Uterus (tissue), 4 donors: ENCODE results near the gene HNRNPC. TPM values are rescaled to one million over a fixed set of nuclear protein-coding genes. Genes with fewer than 3 reads are reported as not detected.
A peak's percentile ranks its signal among the peaks of the same experiment; 100 is the strongest.

Experiments
- DNase-seq, 2 donors: peaks; one replicate each; pipeline ENCODE4 v3.0.0-alpha.2; 2019 to 2020
- H3K27ac ChIP-seq, 2 donors: fragments of 200-600 bp; sonication (generic); 1 replicate in 1 of 2; 2 replicates in 1 of 2; pipeline ENCODE4 v1.5.1; 2016 to 2018
- H3K27me3 ChIP-seq, 2 donors: fragments of 200-600 bp; sonication (generic); one replicate each; pipeline ENCODE4 v1.5.1; 2018 to 2019; ENCODE audit warnings: control low read depth in 1 of 2
- H3K36me3 ChIP-seq, 2 donors: fragments of 200-600 bp; sonication (generic); one replicate each; pipeline ENCODE4 v1.5.1; 2019; ENCODE audit warnings: control low read depth in 1 of 2
- H3K4me1 ChIP-seq, 2 donors: fragments of 200-600 bp; sonication (generic); one replicate each; pipeline ENCODE4 v1.5.1; 2018 to 2019; ENCODE audit warnings: control low read depth in 1 of 2
- H3K4me3 ChIP-seq, 2 donors: fragments of 200-600 bp; sonication (generic); 1 replicate in 1 of 2; 2 replicates in 1 of 2; pipeline ENCODE4 v1.5.1; 2018 to 2019; ENCODE audit warnings: mild to moderate bottlenecking in 1 of 2
- H3K9me3 ChIP-seq, 2 donors: fragments of 200-600 bp; sonication (generic); one replicate each; pipeline ENCODE4 v1.5.1; 2019; ENCODE audit warnings: control low read depth in 1 of 2
- CTCF ChIP-seq, 4 experiments: fragments of 200-600 bp in 2 of 4; fragments of 450-650 bp in 2 of 4; sonication (generic) in 2 of 4; IDR thresholded peaks; one replicate each; pipeline ENCODE4 v1.5.1; 2016 to 2019; ENCODE audit warnings: antibody characterized with exemption in 4 of 4, mild to moderate bottlenecking in 2 of 4, moderate library complexity in 1 of 4
- POLR2A ChIP-seq, 2 donors: fragments of 450-650 bp; IDR thresholded peaks; one replicate each; pipeline ENCODE4 v1.6.1; 2016; ENCODE audit warnings: antibody characterized with exemption in 2 of 2, mild to moderate bottlenecking in 1 of 2, moderate library complexity in 1 of 2
- intact Hi-C: fragments of 100-400 bp; cut with DNase I; formaldehyde crosslinking; loops from one replicate; pipeline ENCODE4 v1.15.1; 2023; ENCODE audit warnings: low total_unique reads
- total RNA-seq, 4 donors: library from RNA; depleted of rRNA in 3 of 4; stranded (reverse); fragments of >200 nt in 3 of 4; gene quantifications; one replicate each; pipeline versions ENCODE4 v1.1.0 to v1.2.4, GENCODE V29; 2014 to 2023
- donor health status: DM: yes; HTN: yes; CAD: no.

HNRNPC gene
- total RNA-seq, 4 donors from 2014 or later = 378 to 599 (median 531) TPM

GRCh38 chr14:21197418-21198205 is 71.6 kb downstream of the HNRNPC start:
- H3K27me3 ChIP-seq = no peaks in the 10 kb centered on the region
- DNase-seq = no peak
- no peak for TF ChIP-seq POLR2A (IDR thresholded peaks at IDR 0.05)
- TF ChIP-seq CTCF (IDR thresholded peaks at IDR 0.05) = no peak
- no peaks in the 10 kb centered on the region for H3K36me3 ChIP-seq
- no peaks in the 10 kb centered on the region for H3K4me1 ChIP-seq
- H3K27ac ChIP-seq = no peak overlapping the region
- intact Hi-C loops = no loop called here
- H3K9me3 ChIP-seq = no peaks in the 10 kb centered on the region
- H3K4me3 ChIP-seq = no peak overlapping the region

- Histone ChIP-seq H3K27ac (no peak overlapping the region), H3K27me3 (no peaks in the 10 kb centered on the region), H3K4me1 (no peaks in the 10 kb centered on the region), H3K4me3 (no peak overlapping the region), H3K36me3 (no peaks in the 10 kb centered on the region), H3K9me3 (no peaks in the 10 kb centered on the region)
- intact Hi-C loops = no loop called here
- no peak for TF ChIP-seq CTCF (IDR thresholded peaks at IDR 0.05)
- TF ChIP-seq POLR2A (IDR thresholded peaks at IDR 0.05) = no peak
- no peak for DNase-seq
These were observed 74.6 kb downstream of the HNRNPC start for GRCh38 chr14:21194597-21194996.

GRCh38 chr14:21192875-21193535 is 76.2 kb downstream of the HNRNPC start:
- DNase-seq = no peak
- Histone ChIP-seq H3K36me3 (no peaks in the 10 kb centered on the region), H3K9me3 (no peaks in the 10 kb centered on the region), H3K4me1 (no peaks in the 10 kb centered on the region), H3K4me3 (no peak overlapping the region), H3K27ac (no peak overlapping the region), H3K27me3 (no peaks in the 10 kb centered on the region)
- intact Hi-C loops = no loop called here
- TF ChIP-seq POLR2A (IDR thresholded peaks at IDR 0.05) = no peak
- TF ChIP-seq CTCF (IDR thresholded peaks at IDR 0.05) = no peak

GRCh38 chr14:21192447-21192822 is 76.8 kb downstream of the HNRNPC start:
- no peak for DNase-seq
- H3K27ac ChIP-seq = no peak overlapping the region
- TF ChIP-seq POLR2A (IDR thresholded peaks at IDR 0.05) = no peak
- TF ChIP-seq CTCF (IDR thresholded peaks at IDR 0.05) = no peak
- H3K4me1 ChIP-seq = no peaks in the 10 kb centered on the region
- H3K9me3 ChIP-seq = no peaks in the 10 kb centered on the region
- H3K27me3 ChIP-seq = no peaks in the 10 kb centered on the region
- no peaks in the 10 kb centered on the region for H3K36me3 ChIP-seq
- intact Hi-C loops = no loop called here
- H3K4me3 ChIP-seq = no peak overlapping the region

GRCh38 chr14:21191809-21192446 is 77.3 kb downstream of the HNRNPC start:
- DNase-seq = peak; percentile 31 to 43
- intact Hi-C loops = no loop called here
- Histone ChIP-seq H3K4me3 (peak overlapping the region in 1 of 2 donors; percentile 22), H3K4me1 (no peaks in the 10 kb centered on the region), H3K27ac (no peak overlapping the region), H3K9me3 (no peaks in the 10 kb centered on the region), H3K27me3 (no peaks in the 10 kb centered on the region), H3K36me3 (no peaks in the 10 kb centered on the region)
- TF ChIP-seq CTCF (IDR thresholded peaks at IDR 0.05) (no peak), POLR2A (IDR thresholded peaks at IDR 0.05) (no peak)
